Measurements from ENCODE around the gene TLR8.

The TLR8 gene

GRCh38 chrX:12971282-12972003, 65.0 kb downstream of the TLR8 start:
- no peak for DNase-seq (ENCODE audit: extremely low spot score)
- TF ChIP-seq FOXK2 (IDR thresholded peaks at IDR 0.05) (no peak), FOXA1 (IDR thresholded peaks at IDR 0.05) (no peak), FOXM1 (IDR thresholded peaks at IDR 0.05; ENCODE audit: borderline replicate concordance) (no peak), HDGF (IDR thresholded peaks at IDR 0.05; ENCODE audit: borderline replicate concordance) (no peak), L3MBTL2 (conservative IDR thresholded peaks at IDR 0.05) (no peak), PKNOX1 (IDR thresholded peaks at IDR 0.05) (no peak), ZNF384 (IDR thresholded peaks at IDR 0.05) (no peak), SUZ12 (IDR thresholded peaks at IDR 0.05) (no peak)
- ChIA-PET POLR2A (no interaction called here), CTCF (interaction anchor here (1.3 to 1.7 kb wide), 2 partner anchors 25 to 516 kb away, joined by 4 to 6 read pairs; no protein-coding TSS in a partner anchor)

- POLR2A ChIA-PET = no interaction called here
- CTCF ChIA-PET = interaction anchor here (1.3 kb wide), 1 partner anchor 26 kb away, joined by 4 read pairs; no protein-coding TSS in a partner anchor
- no peak for TF ChIP-seq HDGF (IDR thresholded peaks at IDR 0.05; ENCODE audit: borderline replicate concordance)
- TF ChIP-seq FOXM1 (IDR thresholded peaks at IDR 0.05; ENCODE audit: borderline replicate concordance) = no peak
- no peak for TF ChIP-seq LEF1 (IDR thresholded peaks at IDR 0.05; ENCODE audit: borderline replicate concordance)
- no peak for TF ChIP-seq ZNF384 (IDR thresholded peaks at IDR 0.05)
- TF ChIP-seq FOXA1 (IDR thresholded peaks at IDR 0.05) = no peak
- no peak for TF ChIP-seq NFRKB (IDR thresholded peaks at IDR 0.05)
- no peak for TF ChIP-seq PKNOX1 (IDR thresholded peaks at IDR 0.05)
- TF ChIP-seq ARNT (IDR thresholded peaks at IDR 0.05) = no peak
- no peak for TF ChIP-seq CTBP1 (IDR thresholded peaks at IDR 0.05; ENCODE audit: borderline replicate concordance)
- no peak for TF ChIP-seq SP1 (IDR thresholded peaks at IDR 0.05)
- TF ChIP-seq L3MBTL2 (conservative IDR thresholded peaks at IDR 0.05) = no peak
- TF ChIP-seq SUZ12 (IDR thresholded peaks at IDR 0.05) = no peak
- no peak for TF ChIP-seq TARDBP (IDR thresholded peaks at IDR 0.05)
- DNase-seq (ENCODE audit: extremely low spot score) = no peak
These were observed 65.8 kb downstream of the TLR8 start for GRCh38 chrX:12972243-12972642.
